ENCODE results near the gene PIK3C3.

GRCh38 chr18:42029092-42029491 is 74.1 kb downstream of the PIK3C3 start:
- TF ChIP-seq POLR2A (IDR thresholded peaks at IDR 0.05) (no peak), CTCF (IDR thresholded peaks at IDR 0.05) (no peak)

Measured in right lobe of liver (tissue), 4 donors.